ENCODE data around the gene KCTD11. TPM values are rescaled to one million over a fixed set of nuclear protein-coding genes. Genes with fewer than 3 reads are reported as not detected.

KCTD11 gene
- polyA plus RNA-seq, 3 donors: 3.4 to 5.6 (median 3.6) TPM

GRCh38 chr17:7354262-7354843 is 2.4 kb downstream of the KCTD11 start:
- DNase-seq: no peak
- peaks cover 40% of the 10 kb centered on the region for H3K4me1 Mint-ChIP-seq

GRCh38 chr17:7355053-7355452 is 3.1 kb downstream of the KCTD11 start, which contains the start of gene TMEM95:
Gene TMEM95, plus strand, starts transcription at chr17:7355156. Its CDS starts 49 bp downstream, at chr17:7355205.
- H3K4me1 ChIP-seq (ENCODE audit: control insufficient read depth in 1 of 2, insufficient read depth in 2 of 2, low read length in 2 of 2): peaks cover 25 to 47% of the 10 kb centered on the region in 2 donors
- TF ChIP-seq CTCF (IDR thresholded peaks at IDR 0.05): no peak
- H3K27ac ChIP-seq (ENCODE audit: low read depth in 1 of 2, low read length in 2 of 2): no peak within 1 kb of the TSS
- peaks cover 14% of the 10 kb centered on the region for H4K20me1 ChIP-seq (ENCODE audit: insufficient read depth, low read length)
- no peak within 1 kb of the TSS for H3K4me3 Mint-ChIP-seq
- H3K79me2 ChIP-seq (ENCODE audit: insufficient read depth, low read length): no peaks in the 10 kb centered on the region
- peak within 1 kb of the TSS in 2 of 7 donors; percentile 1 to 16 for H3K27ac Mint-ChIP-seq
- peaks cover 35% of the 10 kb centered on the region for H3K4me1 Mint-ChIP-seq
- H3K36me3 ChIP-seq (replicated peaks in 1 of 2; ENCODE audit: control insufficient read depth in 1 of 2, insufficient read depth in 2 of 2, low read length in 2 of 2): no peaks in the 10 kb centered on the region
- DNase-seq: no peak
- H3K27me3 Mint-ChIP-seq (ENCODE audit: low read depth in 3 of 3): peaks cover 3 to 6% (median 4%) of the 10 kb centered on the region in 3 donors
- no peaks in the 10 kb centered on the region for H3K27me3 ChIP-seq (ENCODE audit: control insufficient read depth in 2 of 2, insufficient read depth in 2 of 2, low read length in 2 of 2)
- H3K9me3 ChIP-seq (replicated peaks in 1 of 2; ENCODE audit: control insufficient read depth in 1 of 2, insufficient read depth in 1 of 2, low read length in 2 of 2): no peaks in the 10 kb centered on the region
- intact Hi-C loops (cut with micrococcal nuclease): loop anchor here in 1 of 2 donors (10.0 kb wide), 2 partner anchors 130 to 210 kb away; partner anchors contain the start of genes POLR2A, SENP3 and SLC35G6
- H2AFZ ChIP-seq (ENCODE audit: insufficient read depth, low read depth, low read length, poor library complexity, severe bottlenecking): no peak within 1 kb of the TSS
- no peak within 1 kb of the TSS for H3K4me3 ChIP-seq (replicated peaks in 1 of 3; ENCODE audit: low read depth in 2 of 3, low read length in 3 of 3)
- peaks cover 0 to 2% (median 0%) of the 10 kb centered on the region in 7 donors for H3K9me3 Mint-ChIP-seq
- no peak within 1 kb of the TSS for H3K9ac ChIP-seq (ENCODE audit: insufficient read depth, low read length, poor library complexity, severe bottlenecking)
- no peak within 1 kb of the TSS for H3K4me2 ChIP-seq (replicated peaks; ENCODE audit: extremely low read depth, low read length, poor library complexity, severe bottlenecking)
- 70% methylated on average over 10 of the region's 10 CpGs for WGBS (ENCODE audit: insufficient coverage)
- H3K36me3 Mint-ChIP-seq: no peaks in the 10 kb centered on the region

More at GRCh38 chr17:7354262-7354843, 2.4 kb downstream of the KCTD11 start:
- Mint-ChIP-seq H3K27ac (peak overlapping the region in 2 of 7 donors; percentile 1 to 16), H3K27me3 (ENCODE audit: low read depth in 3 of 3) (peaks cover 3 to 6% (median 4%) of the 10 kb centered on the region in 3 donors), H3K36me3 (peaks cover 0 to 3% of the 10 kb centered on the region in 2 donors), H3K9me3 (peaks cover 0 to 2% (median 0%) of the 10 kb centered on the region in 7 donors), H3K4me3 (no peak overlapping the region)
- no peak overlapping the region for H2AFZ ChIP-seq (ENCODE audit: insufficient read depth, low read depth, low read length, poor library complexity, severe bottlenecking)
- WGBS (ENCODE audit: insufficient coverage): 93% methylated on average over 6 of the region's 9 CpGs
- peaks cover 28 to 54% of the 10 kb centered on the region in 2 donors for H3K4me1 ChIP-seq (ENCODE audit: control insufficient read depth in 1 of 2, insufficient read depth in 2 of 2, low read length in 2 of 2)
- H3K27me3 ChIP-seq (ENCODE audit: control insufficient read depth in 2 of 2, insufficient read depth in 2 of 2, low read length in 2 of 2): no peaks in the 10 kb centered on the region
- H3K36me3 ChIP-seq (replicated peaks in 1 of 2; ENCODE audit: control insufficient read depth in 1 of 2, insufficient read depth in 2 of 2, low read length in 2 of 2): no peaks in the 10 kb centered on the region
- no peaks in the 10 kb centered on the region for H3K79me2 ChIP-seq (ENCODE audit: insufficient read depth, low read length)
- peaks cover 21% of the 10 kb centered on the region for H4K20me1 ChIP-seq (ENCODE audit: insufficient read depth, low read length)
- intact Hi-C loops (cut with micrococcal nuclease): loop anchor here (5.0 to 10.0 kb wide), 3 partner anchors 38 to 210 kb away; partner anchors contain the start of genes PLSCR3 (in 1 of the 2), POLR2A (in 1 of the 2), SENP3 (in 1 of the 2) and SLC35G6 (in 1 of the 2)
- H3K4me2 ChIP-seq (replicated peaks; ENCODE audit: extremely low read depth, low read length, poor library complexity, severe bottlenecking): no peak overlapping the region
- no peak overlapping the region for H3K9ac ChIP-seq (ENCODE audit: insufficient read depth, low read length, poor library complexity, severe bottlenecking)
- no peak overlapping the region for H3K27ac ChIP-seq (ENCODE audit: low read depth in 1 of 2, low read length in 2 of 2)
- H3K9me3 ChIP-seq (replicated peaks in 1 of 2; ENCODE audit: control insufficient read depth in 1 of 2, insufficient read depth in 1 of 2, low read length in 2 of 2): no peaks in the 10 kb centered on the region
- no peak for TF ChIP-seq CTCF (IDR thresholded peaks at IDR 0.05)
- H3K4me3 ChIP-seq (replicated peaks in 1 of 3; ENCODE audit: low read depth in 2 of 3, low read length in 3 of 3): no peak overlapping the region
